Heart left ventricle (tissue), 13 donors: ENCODE data around the gene PLK3.

Source experiments
- CTCF ChIP-seq, 12 donors: fragments of 200-600 bp; sonication (generic) in 4 of 12; IDR thresholded peaks; one replicate each; pipeline versions ENCODE4 v1.5.0 to v1.8.0; 2018 to 2022; ENCODE audit warnings: antibody characterized with exemption in 12 of 12, mild to moderate bottlenecking in 5 of 12
- POLR2A ChIP-seq, 2 donors: fragments of 450-650 bp; IDR thresholded peaks; one replicate each; pipeline ENCODE4 v1.6.1; 2017; ENCODE audit warnings: antibody characterized with exemption in 2 of 2, mild to moderate bottlenecking in 2 of 2, moderate library complexity in 2 of 2
- donor health status: ischemic (EF 13 %, LVEDD 7.1; RV severe dilation, severe dysfunction).
- donor health status: DM: no; HTN: yes; CAD: no.
- donor health status: DM: no; HTN: no; CAD: no.
- donor health status: ischemic (EF 25% LVEDD 6.9; RV normal size, moderate dysfunction).
- donor health status: ischemic (EF 25% LVEDD 5.7; RV mildly dilated, moderate dysfunction).
- donor health status: ischemic (EF 35%, LVEDD 5.7; RV mildly dilated, moderate dysfunction).
- donor health status: nonischemic (EF 11% LVEDD 7.7; RV severe dilation, severe dysfunction).
- donor health status: DM: yes; HTN: yes; CAD: no.
- donor health status: PGD.
- donor health status: ischemic (EF 29% LVEDD 5.4; RV normal size, mild dysfunction).
- donor health status: nonischemic (EF 23%, LVEDD 6.1; RV moderate dilation, normal function).

- TF ChIP-seq CTCF (IDR thresholded peaks at IDR 0.05), result no peak
- no peak for TF ChIP-seq POLR2A (IDR thresholded peaks at IDR 0.05)
These were observed 23.5 kb upstream of the PLK3 start for GRCh38 chr1:44776730-44777068.
